ENCODE results near the gene LMO7.
A peak's percentile ranks its signal among the peaks of the same experiment; 100 is the strongest.

The LMO7 gene

DNA sequence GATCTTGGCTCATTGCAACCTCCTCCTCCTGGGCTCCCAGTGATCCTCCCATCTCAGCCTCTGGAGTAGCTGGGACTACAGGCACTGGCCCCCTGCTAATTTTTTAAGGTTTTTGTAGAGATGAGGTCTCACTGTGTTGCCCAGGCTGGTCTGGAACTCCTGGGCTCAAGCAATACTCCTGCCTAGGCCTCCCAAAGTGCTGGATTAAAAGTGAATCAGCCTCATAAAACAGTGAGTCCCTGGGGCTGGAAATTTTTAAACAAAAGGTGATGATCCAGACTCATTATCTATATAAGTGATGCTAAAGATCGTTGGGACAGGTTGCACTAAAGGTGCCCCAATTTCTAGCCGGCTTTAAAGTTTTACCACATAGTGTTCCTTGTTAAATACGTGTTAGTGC, 112.7 kb downstream of the LMO7 start:
- no peak for DNase-seq

- DNase-seq = no peak
Observed at GRCh38 chr13:75749407-75749806, 113.3 kb downstream of the LMO7 start.

GRCh38 chr13:75751350-75751749, 115.2 kb downstream of the LMO7 start:
- no peak for DNase-seq

DNA sequence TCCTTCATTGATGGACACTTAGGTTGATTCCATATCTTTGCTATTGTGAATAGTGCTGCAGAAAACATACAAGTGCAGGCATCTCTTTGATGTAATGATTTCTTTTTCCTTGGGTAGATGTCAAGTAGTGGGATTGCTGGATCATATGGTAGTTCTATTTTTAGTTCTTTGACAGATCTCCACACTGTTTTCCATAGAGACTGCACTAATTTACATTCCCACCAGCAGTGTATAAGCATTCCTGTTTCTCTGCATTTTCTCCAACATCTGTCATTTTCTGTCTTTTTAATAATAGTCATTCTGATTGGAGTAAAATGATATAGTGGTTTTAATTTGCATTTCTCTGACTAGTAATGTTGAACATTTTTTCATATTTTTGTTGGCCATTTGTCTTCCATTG, 116.7 kb downstream of the LMO7 start:
- DNase-seq = no peak

DNA sequence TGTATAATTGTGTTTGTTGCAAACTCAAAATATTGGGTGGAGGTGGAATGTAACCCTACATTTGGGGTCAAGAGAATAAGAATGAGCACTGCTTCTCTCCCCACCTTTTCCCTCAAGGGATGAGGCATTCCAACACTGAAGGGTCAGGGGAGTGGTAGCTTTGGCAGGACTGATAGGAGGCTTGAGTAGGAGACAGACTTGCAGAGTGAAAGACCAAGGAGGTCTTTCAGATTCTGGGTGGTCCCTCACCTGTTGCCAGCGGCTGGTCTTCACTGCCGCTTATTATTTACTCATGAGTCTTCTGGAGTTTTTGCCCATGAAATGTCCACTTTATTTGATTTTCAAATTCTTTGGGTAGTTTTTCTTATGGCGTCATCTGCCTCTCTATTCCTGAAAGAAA, 118.8 kb downstream of the LMO7 start:
- no peak for DNase-seq

- DNase-seq = no peak
Observed at GRCh38 chr13:75757336-75757735, 121.2 kb downstream of the LMO7 start.

DNA sequence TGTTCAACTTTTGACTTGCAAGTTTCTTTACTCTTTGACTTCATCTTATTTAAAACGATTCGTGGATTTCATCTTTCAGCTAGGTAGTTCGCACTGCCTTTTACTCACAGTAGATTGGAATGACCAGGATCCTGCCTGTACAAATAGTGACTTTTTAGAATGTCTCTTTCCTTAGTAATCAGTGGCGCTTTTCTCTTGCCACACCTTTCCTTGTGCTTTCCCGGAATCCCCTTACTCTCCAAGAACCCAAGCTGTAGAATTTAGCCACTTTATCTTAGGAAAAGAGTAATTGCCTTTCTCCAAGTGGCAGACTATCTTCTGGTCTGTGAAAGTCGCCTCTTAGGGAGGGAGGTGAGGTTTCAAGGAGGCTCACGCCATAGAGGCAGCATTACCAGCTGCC, 123.4 kb downstream of the LMO7 start:
- no peak for DNase-seq

- peak; percentile 1 to 17 for DNase-seq
Observed at GRCh38 chr13:75760131-75761021, 124.2 kb downstream of the LMO7 start.

DNA sequence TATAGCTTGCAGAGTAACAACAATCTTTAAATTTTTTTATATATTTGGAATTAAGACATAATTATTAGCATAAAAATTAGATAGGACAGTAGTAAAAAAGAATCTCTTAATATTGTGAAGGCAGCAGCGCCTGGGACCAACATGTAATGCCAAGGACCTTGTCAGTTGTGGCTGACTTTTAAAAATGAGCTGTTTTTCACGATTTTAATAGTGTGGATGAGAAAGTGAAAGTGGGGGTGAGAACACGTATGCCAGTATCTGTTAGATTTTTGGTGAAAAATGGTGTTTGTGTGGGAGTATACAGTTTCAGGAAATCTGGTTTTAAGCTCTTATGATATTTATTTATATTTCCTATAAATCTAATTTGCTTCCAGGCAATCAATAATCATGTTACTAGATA, 125.2 kb downstream of the LMO7 start:
- DNase-seq = peak in 1 of 2 donors; percentile 31

DNA sequence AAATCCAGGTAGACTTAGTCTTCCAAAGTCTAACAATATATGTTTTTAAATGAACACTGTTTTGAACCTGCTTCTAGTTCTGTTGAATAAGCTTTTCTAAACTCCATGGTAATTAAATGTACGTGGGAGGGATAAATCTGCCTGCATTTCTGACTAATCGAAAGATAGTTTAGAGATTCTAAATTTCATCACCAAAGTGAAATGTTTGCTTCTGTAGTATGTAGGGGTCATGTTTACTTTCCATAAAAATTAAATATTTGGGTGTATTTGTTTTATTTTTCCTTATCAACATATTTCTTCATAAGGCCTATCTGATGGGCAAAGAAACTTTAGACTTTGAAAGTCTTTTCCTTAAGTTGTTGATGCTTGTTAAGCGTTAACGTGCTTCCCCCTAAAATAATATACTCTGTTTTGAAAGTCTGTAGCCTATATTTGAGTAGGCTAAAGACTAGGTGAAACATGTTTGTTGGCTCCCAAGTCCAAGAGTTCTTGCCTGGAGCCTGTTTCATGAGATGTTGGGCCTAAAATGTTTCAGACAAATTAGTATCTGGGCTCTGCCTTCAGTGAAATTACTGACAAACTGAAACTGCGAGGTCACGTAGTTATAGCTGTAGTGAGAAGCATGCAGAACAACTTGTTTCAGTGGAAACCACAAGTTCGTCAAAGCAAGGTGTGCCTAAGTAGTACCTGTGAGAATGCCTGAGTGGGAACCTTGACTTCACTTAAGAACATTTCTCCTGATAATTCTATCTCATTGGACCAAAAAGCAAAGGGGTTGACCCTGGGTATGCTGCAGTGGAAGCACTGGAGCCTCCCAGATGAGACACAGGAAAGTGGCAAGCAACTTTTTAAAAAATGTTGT, 126.2 kb downstream of the LMO7 start:
- DNase-seq = peak; percentile 13 to 45

GRCh38 chr13:75762955-75763354, 126.8 kb downstream of the LMO7 start:
- DNase-seq = no peak

DNA sequence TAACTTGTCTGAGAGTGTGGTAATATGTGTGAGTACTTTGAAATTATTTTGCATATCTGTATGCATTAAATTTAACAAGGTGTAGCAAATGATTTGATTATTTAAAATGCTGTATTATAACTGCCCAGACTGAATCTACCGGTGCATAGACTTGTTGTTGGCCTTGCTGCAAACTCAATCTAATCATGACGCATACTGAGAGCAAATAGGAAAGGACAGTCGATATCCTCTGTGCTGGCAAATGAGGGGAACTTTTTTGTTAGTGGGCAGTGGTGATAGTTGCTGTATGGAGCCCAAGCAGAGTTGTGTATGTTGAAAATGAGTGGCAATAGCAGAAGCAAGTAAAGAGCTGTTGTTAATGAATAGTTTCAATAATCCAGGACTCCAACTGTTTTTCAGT, 127.4 kb downstream of the LMO7 start:
- no peak for DNase-seq

DNA sequence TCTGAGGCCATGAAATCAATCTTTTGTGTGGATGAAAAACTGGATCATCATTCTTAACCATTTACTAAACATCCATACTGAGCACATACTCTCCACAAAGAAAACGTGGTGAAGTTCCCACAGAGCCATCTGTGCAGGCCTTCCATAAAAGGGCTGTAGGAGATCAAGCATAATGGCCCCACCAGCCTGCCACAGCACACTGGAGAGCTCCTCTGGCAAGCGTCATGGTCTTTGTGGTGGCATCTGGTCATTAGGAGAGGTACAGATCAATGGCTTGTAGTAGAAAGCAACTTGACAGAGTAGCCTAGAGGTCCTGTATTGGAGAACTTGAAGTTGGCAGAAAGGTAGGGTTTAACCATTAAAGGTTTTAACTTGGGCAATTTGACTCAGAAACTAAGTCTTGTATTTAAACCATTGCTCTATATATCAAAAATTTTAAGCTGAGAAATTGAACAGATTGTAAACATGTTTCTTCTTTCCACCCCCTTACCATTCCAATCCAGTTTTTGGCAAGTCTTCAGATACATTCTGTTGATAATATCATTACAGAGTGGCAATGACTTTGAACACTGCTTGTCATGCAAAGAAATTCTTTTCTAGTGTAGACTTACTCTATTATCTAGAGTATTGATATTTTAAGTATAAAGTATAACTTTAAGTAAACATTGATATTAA, 128.3 kb downstream of the LMO7 start:
- no peak for DNase-seq

DNA sequence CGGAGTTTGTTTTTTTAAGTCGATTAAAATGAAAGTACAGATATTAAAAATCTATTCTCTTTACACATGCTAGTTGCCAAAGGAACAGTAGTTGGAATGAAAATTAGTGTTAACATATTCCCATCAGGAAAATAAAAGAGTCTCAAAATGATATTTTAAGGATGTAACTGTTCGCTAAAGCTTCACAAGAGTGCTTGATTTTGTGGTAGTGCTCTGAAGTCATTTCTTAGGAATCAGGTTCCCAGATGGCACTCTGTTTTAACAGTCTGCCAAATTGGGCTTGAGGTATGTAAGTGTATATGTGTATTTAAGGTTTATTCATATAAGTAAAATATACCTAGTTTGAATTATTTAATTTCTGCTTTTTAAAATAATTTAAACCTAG, 128.8 kb downstream of the LMO7 start:
- no peak for DNase-seq

DNA sequence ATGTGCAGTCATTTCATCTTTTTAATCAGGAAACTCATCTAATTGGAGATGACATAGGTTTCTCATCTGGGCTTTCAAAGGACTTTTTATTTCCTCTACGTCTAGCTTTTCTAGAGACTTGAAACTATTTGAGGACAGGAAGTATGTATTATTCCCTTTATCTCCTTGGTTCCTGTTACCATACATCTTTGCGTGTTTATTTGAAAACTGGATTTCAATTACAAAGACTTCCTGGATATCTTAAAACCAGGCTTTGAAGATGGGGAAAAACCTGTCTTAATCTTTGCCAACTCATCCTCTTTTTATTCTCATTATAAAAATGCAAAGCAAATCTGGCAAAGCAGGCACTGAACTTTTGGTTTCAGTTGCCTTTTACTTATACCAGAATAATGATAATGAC, 130.5 kb downstream of the LMO7 start:
- DNase-seq = peak in 1 of 2 donors; percentile 19

GRCh38 chr13:75769141-75769905, 133.2 kb downstream of the LMO7 start:
- no peak for DNase-seq

DNA sequence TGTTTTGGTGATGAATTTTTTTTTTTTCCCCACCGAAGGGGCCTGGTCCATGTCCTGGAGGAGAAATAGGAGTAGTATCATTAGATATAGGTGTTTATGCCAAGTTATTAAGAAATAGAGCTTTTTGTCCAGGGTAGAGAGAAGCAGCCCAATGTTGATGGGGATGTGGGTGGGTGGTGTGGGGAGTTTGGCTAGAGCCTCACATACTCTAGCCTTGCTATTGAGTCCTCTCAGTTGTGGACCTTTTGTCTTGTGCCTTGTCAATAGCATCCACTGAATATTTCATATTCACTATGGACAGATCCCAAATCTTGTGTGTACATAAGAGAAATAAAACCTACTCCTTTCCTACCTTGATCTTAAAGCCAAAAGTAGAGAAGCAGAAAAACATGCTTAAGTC, 134.0 kb downstream of the LMO7 start:
- DNase-seq = no peak

DNA sequence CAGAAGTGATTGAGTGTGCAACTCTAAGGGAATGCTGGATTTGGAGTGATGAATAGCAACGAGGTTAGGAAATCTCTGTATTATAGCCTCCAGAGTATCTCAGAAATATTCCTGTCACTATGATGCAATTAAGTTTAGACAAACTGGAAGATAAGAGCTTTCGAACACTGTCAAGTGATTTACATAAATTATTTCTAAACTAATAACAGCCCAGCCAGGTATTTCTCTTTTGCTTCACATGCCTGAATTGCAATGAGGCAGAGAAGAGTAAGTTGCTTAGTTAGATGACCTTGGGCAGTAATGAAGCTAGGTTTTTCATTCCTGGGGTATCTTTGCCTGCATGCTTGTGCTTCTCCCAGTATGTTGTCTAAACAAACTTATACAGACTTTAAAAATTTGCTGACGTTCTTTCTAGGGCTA, 134.5 kb downstream of the LMO7 start:
- DNase-seq = no peak

DNA sequence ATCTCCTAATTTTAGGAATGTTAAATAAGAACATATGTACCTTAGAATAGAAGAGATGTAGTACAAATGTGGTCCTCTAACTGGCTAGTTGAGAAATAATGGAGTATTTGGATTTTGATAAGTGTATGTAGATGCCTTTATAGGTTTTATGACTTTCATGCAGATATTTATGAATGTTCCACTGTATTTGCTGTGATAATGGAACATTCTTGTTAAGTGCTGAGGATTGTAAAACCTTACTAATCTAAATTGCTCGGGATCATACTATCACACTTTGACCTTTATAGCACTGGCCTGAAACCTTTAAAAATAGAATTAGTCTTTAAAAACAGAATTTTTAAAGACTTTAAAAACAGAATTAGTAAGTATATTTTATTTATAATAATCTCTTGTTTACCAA, 135.1 kb downstream of the LMO7 start:
- no peak for DNase-seq

- DNase-seq = no peak
Observed at GRCh38 chr13:75771818-75772217, 135.7 kb downstream of the LMO7 start.

- DNase-seq = no peak
Observed at GRCh38 chr13:75774176-75774575, 138.0 kb downstream of the LMO7 start.

DNA sequence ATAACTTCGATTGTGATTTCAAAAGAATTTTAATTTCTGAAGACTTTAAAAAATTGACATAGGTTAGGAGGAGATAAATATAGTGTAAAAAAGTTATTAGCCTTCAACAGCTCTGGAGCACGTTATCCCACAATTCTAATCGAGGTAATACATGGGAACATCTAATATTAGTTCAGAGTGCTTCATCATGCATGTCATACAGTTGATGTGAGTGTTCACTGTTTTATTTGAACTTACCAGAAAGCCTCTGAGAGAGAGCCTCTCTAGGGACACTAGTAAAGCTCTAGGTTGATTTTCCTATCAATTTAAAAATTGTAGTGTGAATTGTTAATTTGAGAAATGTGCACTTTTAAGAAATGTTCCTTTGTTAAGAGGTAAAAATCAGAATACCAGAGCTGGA, 140.4 kb downstream of the LMO7 start:
- DNase-seq = no peak

GRCh38 chr13:75779393-75779792, 143.3 kb downstream of the LMO7 start:
- no peak for DNase-seq
